SK-N-SH (cell line): ENCODE results near the gene NAV2.

Experiments used
- CHD2 ChIP-seq: fragments of 150-350 bp; IDR thresholded peaks from 2 replicates; pipeline ENCODE4 v1.6.1; 2018; ENCODE audit warnings: low read length; ENCODE audit not compliant: partially characterized antibody
- EZH2phosphoT487 ChIP-seq: fragments of 200-600 bp; sonication (generic); IDR thresholded peaks from 2 replicates; pipeline ENCODE4 v1.6.1; 2017; ENCODE audit warnings: low read depth, mixed run types, mild to moderate bottlenecking, antibody characterized with exemption, moderate library complexity, borderline replicate concordance
- FOSL2 ChIP-seq: IDR thresholded peaks from 2 replicates; pipeline ENCODE4 v1.4.0; 2012; ENCODE audit warnings: low read depth, mild to moderate bottlenecking, moderate library complexity, borderline replicate concordance
- POLR2AphosphoS5 ChIP-seq: IDR thresholded peaks from 2 replicates; pipeline ENCODE4 v1.6.1; 2012; ENCODE audit warnings: low read depth, low read length
- SMC3 ChIP-seq: IDR thresholded peaks from 2 replicates; pipeline ENCODE4 v1.6.1; 2012; ENCODE audit warnings: low read depth, low read length, improper control_type of control experiment
- YY1 ChIP-seq: IDR thresholded peaks from 2 replicates; pipeline ENCODE4 v1.4.0; 2012; ENCODE audit warnings: low read depth, mild to moderate bottlenecking
- TF ChIP-seq, protein P1 (sequence below): fragments of 200-600 bp; sonication (generic); IDR thresholded peaks from 2 replicates; pipeline ENCODE4 v1.6.1; 2017; ENCODE audit warnings: antibody characterized with exemption, mild to moderate bottlenecking, moderate library complexity
- TF ChIP-seq, protein P2 (sequence below): IDR thresholded peaks from 2 replicates; pipeline ENCODE4 v1.6.1; 2012; ENCODE audit warnings: mild to moderate bottlenecking, low read depth, low read length, moderate library complexity
- TF ChIP-seq, protein P3 (sequence below): fragments of 150-350 bp; IDR thresholded peaks from 2 replicates; pipeline ENCODE4 v1.6.1; 2017; ENCODE audit warnings: antibody characterized with exemption, low read length, low read depth, borderline replicate concordance

DNA sequence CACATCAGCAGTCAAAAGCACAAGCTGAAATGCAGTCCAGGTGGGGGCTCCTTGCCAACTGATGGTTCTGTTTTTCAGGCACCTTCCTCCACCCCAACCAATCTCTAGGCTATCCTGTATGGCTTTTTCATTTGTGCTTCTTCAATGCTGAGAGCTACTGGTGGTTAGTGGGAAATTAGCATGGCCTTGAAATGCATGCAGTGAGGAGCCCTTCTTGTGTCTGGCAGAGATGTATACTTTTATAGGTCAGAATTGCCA lies 167.4 kb downstream of the NAV2 start:
- TF ChIP-seq, protein P1, sequence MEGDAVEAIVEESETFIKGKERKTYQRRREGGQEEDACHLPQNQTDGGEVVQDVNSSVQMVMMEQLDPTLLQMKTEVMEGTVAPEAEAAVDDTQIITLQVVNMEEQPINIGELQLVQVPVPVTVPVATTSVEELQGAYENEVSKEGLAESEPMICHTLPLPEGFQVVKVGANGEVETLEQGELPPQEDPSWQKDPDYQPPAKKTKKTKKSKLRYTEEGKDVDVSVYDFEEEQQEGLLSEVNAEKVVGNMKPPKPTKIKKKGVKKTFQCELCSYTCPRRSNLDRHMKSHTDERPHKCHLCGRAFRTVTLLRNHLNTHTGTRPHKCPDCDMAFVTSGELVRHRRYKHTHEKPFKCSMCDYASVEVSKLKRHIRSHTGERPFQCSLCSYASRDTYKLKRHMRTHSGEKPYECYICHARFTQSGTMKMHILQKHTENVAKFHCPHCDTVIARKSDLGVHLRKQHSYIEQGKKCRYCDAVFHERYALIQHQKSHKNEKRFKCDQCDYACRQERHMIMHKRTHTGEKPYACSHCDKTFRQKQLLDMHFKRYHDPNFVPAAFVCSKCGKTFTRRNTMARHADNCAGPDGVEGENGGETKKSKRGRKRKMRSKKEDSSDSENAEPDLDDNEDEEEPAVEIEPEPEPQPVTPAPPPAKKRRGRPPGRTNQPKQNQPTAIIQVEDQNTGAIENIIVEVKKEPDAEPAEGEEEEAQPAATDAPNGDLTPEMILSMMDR = no peak
- TF ChIP-seq POLR2AphosphoS5 (no peak), SMC3 (no peak), CHD2 (no peak), EZH2phosphoT487 (no peak), FOSL2 (no peak), YY1 (no peak)
- TF ChIP-seq, protein P2, sequence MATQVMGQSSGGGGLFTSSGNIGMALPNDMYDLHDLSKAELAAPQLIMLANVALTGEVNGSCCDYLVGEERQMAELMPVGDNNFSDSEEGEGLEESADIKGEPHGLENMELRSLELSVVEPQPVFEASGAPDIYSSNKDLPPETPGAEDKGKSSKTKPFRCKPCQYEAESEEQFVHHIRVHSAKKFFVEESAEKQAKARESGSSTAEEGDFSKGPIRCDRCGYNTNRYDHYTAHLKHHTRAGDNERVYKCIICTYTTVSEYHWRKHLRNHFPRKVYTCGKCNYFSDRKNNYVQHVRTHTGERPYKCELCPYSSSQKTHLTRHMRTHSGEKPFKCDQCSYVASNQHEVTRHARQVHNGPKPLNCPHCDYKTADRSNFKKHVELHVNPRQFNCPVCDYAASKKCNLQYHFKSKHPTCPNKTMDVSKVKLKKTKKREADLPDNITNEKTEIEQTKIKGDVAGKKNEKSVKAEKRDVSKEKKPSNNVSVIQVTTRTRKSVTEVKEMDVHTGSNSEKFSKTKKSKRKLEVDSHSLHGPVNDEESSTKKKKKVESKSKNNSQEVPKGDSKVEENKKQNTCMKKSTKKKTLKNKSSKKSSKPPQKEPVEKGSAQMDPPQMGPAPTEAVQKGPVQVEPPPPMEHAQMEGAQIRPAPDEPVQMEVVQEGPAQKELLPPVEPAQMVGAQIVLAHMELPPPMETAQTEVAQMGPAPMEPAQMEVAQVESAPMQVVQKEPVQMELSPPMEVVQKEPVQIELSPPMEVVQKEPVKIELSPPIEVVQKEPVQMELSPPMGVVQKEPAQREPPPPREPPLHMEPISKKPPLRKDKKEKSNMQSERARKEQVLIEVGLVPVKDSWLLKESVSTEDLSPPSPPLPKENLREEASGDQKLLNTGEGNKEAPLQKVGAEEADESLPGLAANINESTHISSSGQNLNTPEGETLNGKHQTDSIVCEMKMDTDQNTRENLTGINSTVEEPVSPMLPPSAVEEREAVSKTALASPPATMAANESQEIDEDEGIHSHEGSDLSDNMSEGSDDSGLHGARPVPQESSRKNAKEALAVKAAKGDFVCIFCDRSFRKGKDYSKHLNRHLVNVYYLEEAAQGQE = no peak
- TF ChIP-seq, protein P3, sequence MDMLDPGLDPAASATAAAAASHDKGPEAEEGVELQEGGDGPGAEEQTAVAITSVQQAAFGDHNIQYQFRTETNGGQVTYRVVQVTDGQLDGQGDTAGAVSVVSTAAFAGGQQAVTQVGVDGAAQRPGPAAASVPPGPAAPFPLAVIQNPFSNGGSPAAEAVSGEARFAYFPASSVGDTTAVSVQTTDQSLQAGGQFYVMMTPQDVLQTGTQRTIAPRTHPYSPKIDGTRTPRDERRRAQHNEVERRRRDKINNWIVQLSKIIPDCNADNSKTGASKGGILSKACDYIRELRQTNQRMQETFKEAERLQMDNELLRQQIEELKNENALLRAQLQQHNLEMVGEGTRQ = no peak
